ENCODE measurements around the gene ERC2.

ERC2 gene

DNA sequence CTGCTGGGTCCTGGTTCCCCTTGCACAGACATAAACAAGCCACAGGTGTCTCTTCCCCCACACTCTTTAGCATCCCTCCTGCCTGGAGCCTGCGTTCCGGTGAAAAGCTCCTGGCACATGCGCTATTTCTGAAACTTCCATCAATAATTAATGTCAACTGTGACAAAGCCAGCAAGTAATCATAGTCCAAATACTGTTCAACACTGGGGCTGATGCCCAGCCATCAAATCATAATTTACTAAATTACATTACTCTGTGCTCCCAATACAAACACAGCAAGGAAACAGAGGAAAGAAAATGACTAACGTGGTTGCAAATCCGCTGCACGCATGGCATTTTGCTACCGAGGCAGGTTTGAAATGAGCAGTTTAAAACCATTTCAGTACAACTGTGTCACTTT lies 294.7 kb downstream of the ERC2 start:
- no peak for FAIRE-seq

DNA sequence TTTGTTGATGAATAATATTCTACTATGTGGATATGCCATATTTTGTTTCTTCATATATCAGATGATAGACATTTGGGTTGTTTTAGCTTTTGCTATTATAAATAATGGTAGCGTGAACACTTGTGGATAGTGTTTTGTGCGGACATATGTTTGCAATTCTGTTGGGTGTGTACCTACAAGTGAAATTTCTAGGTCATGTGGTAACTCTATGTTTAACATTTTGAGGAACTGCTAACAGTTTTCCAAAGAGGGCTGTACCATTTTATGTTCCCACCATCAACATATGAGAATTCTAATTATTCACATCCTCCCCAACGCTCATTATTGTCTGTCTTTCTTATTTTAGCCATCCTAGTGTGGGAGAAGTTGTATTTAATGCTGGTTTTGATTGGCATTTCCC lies 303.8 kb downstream of the ERC2 start:
- no peak for FAIRE-seq

DNA sequence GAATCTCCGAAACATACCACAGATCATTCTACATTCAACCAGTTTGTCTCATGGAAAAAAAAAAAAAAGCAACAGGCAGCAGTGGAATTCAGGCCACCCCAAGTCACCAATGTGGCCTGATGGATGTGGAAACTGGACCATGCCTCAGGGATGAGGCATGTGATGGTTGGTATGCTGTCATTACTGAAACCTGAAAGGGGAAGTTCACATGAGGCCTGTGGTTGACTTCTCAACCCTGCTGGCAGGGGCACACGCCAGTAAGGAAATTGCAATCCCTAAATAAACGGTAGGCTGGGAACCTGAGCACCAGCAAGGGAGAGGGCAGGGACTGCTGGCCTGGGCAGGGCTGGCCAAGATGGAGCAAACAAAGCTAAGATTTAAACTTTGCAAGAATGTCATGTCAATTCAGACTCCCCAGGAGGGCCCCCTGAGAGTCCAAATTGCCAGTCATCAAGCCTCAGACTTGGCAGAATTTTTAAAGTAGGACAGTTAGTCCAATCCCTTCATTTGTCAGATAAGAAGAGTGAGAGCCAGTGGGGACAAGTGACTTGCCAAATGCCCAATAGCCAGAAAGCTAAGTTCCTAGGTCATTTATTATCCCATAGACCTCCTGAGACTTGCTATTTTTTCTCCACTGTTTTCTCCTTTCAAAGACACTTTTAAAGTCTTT lies 310.4 kb downstream of the ERC2 start:
- FAIRE-seq, result no peak

DNA sequence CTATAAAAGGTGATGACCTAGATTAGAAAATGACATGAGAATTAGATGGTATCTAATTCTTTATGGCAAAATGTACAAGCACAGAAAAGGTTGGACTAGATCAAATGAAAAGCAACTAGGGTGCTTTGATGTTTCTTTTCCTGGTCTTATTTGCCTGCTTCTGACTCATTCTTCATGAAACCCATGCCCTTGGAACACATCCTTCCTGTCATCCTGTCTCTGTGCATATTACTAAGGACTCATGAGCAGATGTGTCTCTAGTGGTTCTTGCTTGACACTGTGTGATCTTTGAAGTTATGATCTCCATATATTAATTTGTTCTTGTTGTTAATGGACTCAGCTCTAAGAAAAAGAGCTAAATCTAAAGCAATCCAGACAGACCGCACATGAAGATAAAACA lies 314.0 kb downstream of the ERC2 start:
- FAIRE-seq, result no peak

DNA sequence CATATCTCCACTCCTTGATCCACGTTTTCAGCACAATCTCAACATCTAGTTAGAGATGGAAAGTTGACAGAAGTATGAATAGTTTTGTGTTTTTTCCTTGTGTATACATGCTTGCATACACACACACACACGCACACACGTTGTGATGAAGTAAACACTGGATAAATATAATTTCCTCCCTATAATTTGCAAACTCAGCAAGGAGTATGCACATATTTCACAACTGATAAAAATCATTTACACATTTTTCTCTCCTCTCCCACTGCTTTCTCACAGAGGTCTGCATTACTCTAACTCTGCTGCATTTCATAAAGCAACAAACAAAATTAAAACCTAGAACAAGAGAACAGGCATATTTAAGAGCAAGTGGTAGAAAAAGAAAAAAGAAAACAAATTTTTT lies 320.9 kb downstream of the ERC2 start:
- no peak for FAIRE-seq

DNA sequence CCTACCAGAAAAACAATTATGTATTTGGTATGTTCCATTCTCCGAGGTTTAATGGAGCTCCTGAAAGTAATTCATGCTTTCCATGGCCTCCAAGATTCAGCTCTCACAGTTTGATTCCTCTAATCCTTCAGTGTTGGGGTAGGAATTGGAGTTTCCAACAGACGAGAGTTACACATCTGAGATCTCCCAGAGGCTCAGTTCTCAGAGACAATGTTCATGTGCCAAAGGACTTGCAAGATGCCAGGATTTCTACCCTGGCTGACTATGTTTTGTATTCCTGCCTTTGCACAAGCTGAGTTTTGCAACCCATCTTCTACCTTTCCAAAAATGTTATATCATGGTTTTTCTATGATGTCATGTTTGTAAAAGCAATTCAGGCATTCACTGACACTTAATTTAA lies 322.9 kb downstream of the ERC2 start:
- FAIRE-seq, result no peak

DNA sequence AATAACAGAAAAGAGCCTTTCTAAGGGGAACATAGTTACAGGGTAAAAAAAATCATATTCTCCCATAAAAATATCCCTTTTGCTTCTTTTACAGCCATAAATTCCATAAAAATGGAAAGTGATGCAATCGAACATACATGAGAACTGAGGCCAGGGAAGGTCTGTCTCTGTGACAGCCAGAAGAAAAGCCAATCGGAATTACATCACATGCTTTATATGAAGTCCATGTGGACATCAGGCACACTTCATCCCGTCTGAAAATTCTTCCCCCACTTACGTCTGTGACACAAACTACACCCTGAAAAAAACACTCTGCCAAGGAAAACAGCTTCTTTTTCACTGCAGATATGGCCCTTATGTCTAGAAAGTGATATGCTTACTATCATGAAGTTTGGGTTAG lies 323.5 kb downstream of the ERC2 start:
- FAIRE-seq, result no peak

DNA sequence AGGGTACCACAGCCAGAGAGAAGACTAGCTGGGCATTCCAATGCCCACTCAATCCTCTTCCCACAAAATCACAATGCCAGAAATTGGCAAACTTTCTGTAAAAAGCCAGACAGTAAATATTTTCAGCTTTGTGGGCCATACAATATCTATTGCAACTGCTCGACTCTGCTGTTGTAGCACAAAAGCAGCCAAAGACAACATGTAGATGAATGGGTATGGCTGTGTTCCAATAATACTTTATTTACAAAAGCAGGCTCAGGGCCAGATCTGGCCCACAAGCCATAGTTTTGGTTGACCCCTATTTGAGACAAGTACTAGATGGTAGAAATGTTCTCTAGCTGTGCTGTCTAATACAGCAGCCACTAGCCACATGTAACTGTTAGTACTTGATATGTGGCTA lies 330.9 kb downstream of the ERC2 start:
- FAIRE-seq, result no peak

DNA sequence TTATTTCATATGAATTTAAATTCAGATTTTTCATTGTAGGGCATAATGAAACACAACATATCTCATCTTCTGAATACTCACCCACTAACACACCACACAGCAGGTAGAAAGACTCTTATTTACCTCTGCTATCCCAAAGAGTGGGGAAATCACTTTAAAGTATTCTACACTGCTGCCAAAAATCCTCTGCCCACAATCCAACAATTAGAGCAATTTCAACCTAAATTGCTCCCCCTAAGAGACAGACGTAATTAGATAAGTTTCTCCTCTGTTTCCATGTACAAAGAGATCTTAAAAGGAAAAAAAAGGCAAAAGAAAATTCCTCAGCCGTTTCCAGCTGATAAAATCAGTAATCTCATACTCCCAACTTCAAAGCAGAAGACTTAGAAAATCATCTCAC lies 331.8 kb downstream of the ERC2 start:
- FAIRE-seq, result no peak

DNA sequence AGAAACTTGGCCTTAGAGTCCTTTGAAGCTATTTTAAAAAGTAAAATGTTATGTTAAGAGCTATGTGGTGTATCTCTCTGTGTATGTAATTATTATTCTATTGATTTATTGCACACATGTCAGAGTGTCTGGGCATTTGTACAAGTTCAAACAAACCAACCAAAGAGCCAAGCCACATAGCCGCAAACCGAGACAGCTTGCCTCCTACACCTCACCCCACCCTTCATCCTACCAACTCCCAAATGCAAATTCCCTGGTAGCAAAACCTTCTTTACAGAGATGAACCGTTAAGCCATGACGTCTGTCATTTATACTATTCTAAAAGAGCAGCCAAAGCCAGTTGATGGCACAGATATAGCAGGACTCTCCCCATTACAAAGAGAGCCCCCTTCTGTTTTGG lies 332.3 kb downstream of the ERC2 start:
- FAIRE-seq, result no peak

DNA sequence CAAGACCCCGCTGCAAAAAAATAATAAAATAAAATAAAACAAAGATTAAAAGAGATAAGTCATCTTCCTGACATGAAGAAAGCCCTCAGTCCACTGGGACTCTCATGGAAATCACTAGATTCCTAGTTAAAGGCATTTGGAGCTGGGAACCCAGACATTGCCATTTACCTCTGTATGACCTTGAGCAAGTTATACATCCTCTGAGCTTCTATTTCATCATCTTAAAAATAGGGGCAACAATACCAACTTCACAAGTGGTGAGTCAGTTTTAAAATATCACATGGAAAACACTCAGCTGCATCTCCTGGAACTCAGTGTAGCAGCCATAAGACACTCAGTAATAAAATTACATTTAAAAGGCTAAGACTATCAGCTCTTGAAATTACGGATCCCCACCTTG lies 334.8 kb downstream of the ERC2 start:
- no peak for FAIRE-seq

DNA sequence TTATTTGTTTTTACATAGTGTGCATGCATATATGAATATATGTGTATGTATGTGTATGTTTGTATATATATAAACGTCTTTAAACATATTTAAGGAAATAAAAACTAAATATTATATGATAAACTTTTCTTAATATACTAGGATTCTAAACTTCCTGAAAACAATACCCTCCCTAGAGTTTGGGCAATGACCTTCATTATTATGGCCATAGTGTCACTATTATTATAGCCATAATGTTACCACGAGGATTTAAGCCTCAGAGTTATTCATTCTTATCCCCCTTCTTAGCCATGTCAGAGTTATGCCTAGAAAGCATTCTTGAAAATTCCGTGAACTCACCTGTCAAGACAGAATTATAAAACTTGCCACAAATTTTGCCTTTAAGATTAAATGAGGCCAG lies 335.5 kb downstream of the ERC2 start:
- FAIRE-seq, result no peak

DNA sequence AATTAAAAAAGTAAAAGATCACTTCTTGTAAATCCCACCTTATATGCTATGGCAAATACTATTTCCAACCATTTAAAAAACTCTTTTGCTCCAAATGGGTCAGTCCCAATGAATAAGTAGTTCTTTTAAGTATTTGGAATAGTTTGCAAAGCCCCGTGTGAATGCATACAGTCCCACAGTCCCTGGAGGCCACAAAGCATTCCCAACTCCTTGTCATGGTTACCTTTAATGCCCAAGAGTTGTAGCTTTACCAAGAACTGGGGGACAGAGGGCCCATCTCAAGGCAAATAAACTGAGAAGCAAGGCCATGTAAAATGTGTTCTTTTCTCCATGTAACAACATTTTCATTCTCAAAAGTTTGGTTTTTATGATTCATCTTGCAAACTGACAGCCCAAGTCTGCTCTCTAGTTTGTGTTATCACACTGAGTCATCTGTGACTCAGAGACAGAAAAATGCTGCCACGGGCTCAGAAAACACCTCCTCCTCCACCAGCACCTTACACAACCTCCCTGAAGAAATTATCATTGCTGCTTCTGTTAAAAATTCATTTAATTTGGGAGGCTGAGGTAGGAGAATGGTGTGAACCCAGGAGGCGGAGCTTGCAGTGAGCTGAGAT lies 336.2 kb downstream of the ERC2 start:
- no peak for FAIRE-seq

DNA sequence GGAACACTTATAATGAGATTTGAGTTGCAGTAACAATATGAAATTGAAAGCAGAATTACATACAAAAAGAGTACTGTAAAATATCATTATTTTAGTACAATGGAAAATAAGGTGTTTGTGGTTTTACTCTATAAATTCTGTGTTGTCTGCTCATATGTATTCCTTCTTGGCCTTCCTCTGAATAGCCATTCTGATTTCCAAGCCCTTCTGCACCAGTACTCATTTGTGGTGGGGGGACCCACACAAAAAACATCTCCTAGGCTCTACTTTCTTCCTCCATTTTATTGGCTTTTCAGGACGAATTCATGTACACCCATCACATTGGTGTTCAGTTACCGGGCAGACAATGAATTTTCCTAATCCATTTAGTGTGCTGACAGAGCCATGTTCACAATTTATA lies 338.2 kb downstream of the ERC2 start:
- no peak for FAIRE-seq

DNA sequence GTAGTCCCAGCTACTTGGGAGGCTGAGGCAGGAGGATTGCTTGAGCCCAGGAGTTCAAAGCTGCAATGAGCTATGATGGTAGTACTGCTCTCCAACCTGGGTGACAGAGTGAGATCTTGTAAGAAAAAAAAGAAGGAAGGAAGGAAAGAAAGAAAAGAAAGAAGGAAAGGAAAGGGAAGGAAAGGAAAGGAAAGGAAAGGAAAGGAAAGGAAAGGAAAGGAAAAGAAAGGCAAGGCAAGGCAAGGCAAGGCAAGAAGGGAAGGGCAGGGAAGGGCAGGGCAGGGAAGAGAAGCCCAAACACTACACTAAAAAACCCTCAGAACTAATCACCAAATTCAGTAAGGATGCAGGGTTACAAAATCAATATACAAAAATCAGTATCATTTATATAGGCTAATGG lies 341.6 kb downstream of the ERC2 start:
- FAIRE-seq, result no peak

DNA sequence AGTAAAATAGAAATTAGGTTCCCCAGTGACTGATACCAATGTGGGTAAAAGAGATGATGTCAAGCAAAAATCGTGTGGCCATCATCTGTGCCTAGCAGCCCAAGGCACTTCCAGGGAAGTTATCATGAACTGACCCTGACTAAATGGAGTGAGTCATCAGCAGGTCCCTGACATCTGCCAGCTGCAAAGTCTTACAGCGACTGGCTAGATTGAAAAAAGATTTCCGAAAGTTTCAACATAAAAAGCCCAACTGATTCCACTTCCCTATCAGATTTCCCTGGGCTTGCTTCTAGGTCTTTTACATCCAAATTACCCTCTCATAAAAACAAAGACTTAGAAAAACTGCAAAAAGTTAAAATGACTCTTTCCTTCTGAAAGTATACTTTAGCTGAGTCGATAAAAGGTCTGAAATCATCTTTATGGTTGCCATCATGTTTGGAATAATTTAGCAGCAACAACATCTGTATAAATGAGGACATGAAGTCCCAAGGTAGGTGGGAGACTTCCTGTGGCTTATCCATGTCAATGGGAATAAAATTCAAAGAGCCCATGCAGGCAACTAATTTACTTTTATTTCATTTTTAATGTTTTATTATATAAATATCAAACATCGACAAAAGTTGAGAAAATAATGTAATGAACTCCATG lies 342.8 kb downstream of the ERC2 start:
- FAIRE-seq, result no peak

DNA sequence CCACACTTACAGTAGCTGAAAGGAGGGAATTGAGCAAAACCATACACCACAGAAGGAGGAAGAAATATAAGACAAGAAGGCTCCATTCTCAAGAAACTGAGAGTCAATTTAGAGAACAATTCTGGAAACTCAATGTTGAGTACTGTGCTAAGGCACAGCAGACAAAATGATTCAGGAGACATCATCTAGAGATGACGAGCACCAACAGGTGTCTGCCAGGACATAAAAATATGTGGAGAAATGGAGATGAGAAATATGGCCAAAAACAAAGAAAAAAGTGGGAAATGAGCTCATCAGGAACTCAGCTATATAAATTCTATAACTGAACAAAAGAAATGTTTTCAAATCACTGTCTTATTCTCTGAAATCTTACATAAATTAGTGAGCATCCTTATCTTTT lies 343.7 kb downstream of the ERC2 start:
- FAIRE-seq, result no peak

DNA sequence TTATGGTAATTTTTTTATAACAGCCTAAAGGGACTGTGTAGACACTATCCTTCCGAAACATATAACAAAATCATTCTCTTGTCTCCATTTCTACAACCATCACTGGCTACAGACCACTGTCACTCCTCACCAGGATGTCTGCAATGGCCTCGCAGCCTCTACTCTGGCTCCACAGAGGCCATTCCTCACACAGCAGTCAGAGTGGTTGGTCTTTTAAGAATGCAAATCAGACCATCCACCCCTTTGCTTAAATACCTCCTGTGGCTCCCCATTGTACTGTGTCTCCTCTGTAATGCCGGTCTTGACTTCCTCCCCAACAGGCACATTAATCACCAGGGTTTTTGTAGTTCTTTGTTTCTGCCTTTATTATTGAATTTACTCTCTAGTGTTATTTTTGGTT lies 344.8 kb downstream of the ERC2 start:
- no peak for FAIRE-seq

DNA sequence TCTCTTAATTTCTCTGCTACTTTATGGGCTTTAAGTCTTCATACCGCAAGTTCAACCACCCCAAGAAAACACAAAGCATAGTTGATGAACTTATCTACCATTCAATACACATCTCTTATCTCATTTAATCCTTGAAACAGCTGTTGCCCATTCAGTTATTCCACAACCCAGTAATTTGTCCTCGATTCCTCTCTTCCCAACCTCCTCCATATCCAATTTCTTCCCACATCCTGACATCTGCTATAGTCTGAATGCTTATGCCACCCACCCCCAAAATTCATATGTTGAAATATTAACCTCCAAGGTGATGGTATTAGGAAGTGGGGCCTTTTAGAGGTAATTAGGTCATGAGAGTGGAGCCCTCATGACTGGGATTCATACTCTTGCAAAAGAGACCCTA lies 345.4 kb downstream of the ERC2 start:
- no peak for FAIRE-seq

DNA sequence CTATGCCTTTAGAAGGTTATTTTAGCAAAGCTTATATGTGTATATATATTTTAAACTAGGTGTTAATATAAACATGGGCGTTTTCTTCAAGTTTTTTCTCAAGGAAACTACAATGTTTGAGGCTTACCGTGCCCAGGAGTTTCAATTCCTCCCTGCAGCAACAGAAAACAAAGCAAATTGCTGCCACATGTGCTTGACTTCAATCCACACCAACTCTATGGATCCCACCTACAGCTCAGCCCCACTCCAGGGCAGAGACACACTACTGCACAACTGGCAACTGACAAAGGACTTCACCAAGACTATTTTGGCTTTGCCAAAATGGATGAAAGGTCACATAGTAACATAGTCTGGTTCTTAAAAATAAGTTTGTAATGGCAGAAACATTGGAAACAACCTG lies 346.6 kb downstream of the ERC2 start:
- FAIRE-seq, result no peak

DNA sequence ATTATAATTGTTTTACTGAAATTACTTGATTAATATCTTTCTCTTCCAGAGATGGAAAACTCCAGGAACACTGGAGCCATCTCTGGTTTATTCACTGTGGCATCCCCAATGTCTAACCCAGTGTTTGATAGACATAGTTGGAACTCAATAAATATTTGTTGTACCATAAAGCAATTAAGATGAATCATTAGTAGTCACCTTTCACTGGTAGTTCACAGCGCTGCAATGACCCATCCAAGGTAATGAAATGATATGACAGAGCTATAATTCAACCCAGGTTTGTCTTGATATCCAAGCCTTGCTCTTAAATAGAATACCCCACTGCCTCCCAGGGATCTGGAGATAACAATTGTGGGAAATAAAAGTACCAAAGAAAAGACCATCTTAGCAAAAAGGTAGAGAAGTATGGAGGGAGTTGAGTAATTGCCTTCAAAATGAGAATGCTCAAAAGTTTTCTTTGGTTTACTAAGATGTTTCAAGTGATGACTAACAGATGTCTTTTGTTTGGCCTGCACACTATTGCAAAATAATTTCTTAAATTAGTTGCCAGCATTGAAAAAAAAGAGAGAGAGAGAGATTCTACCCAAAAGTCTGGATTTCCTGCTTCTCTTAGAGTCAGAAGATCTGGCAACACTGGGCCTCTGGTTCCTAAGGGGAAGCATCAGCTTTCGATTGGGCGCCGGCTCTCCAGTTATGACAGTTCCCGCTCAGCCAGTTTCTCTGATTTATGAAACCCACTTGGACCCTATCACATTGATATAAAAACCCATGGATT lies 348.5 kb downstream of the ERC2 start:
- no peak for FAIRE-seq

DNA sequence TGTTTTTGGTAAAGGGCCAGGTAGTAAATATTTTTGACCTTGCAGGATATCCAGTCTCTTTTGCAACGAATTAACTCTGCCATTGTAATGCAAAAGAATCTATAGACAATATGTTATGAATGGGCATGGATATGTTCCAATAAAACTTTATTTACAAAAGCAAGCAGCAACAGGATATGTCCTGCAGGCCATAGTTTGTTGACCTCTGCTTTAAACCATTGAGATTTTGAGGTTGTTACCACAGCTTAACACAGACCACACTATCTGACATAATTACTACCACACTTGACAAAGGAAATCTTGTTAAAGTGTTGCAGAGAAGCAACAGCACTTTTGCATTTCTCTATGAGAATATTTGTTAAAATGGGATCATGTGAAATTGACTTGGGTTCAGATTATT lies 349.3 kb downstream of the ERC2 start:
- FAIRE-seq, result no peak

DNA sequence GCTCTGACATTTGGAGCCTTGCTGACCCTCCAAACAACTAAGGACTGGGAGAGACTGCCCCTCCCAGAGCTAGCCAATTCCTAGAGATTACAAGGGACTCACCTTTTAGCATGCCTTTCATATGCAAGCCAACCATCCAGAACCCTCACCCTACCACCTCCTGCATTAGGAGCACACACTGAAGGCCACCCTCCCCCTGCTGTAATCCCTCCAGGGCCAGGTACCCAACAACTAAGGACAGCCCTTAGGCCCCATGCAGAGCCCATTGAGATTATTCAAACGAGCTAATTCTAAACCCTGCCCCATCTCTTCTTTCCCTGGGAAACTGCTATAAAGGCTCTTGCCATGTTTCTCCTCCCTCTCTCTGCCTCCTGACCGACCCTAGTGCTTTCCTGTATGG lies 352.6 kb downstream of the ERC2 start:
- no peak for FAIRE-seq

DNA sequence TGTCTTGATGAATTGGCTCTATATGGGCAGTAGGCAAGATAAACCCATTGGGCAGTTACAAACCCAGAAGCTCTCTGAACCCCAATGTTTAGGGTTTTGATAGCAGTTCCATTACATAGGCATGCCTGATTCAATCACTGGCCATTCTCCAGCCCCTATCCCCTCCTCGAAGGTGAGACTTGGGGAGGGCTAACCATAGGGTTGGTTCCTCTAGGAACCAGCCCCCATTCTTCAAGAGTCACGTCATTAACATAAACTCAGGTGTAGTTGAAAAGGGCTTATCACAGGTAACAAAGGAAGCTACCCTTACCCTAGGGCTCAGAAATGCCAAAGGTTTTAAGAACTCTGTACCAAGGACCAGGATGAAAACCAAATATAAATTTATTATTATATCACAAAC lies 353.1 kb downstream of the ERC2 start:
- no peak for FAIRE-seq

Data from TTC549 (cell line).